ENCODE data around the gene PGS1.

PGS1 gene

GRCh38 chr17:78437508-78438169, 59.2 kb downstream of the PGS1 start:
- no peak for TF ChIP-seq CTCF (IDR thresholded peaks at IDR 0.05; ENCODE audit: low read depth, low read length, missing control alignments)
- DNase-seq (ENCODE audit: extremely low read depth, low read depth): no peak
- no peak overlapping the region for H3K4me3 ChIP-seq (replicated peaks; ENCODE audit: low read depth, low read length)

- no peak for DNase-seq (ENCODE audit: extremely low read depth, low read depth)
- no peak for TF ChIP-seq CTCF (IDR thresholded peaks at IDR 0.05; ENCODE audit: low read depth, low read length, missing control alignments)
- H3K4me3 ChIP-seq (replicated peaks; ENCODE audit: low read depth, low read length): no peak overlapping the region
These were observed 59.8 kb downstream of the PGS1 start for GRCh38 chr17:78438271-78438691.

GRCh38 chr17:78438694-78439325, 60.4 kb downstream of the PGS1 start:
- DNase-seq (ENCODE audit: extremely low read depth, low read depth): no peak
- no peak for TF ChIP-seq CTCF (IDR thresholded peaks at IDR 0.05; ENCODE audit: low read depth, low read length, missing control alignments)
- no peak overlapping the region for H3K4me3 ChIP-seq (replicated peaks; ENCODE audit: low read depth, low read length)

- no peak overlapping the region for H3K4me3 ChIP-seq (replicated peaks; ENCODE audit: low read depth, low read length)
- no peak for DNase-seq (ENCODE audit: extremely low read depth, low read depth)
- TF ChIP-seq CTCF (IDR thresholded peaks at IDR 0.05; ENCODE audit: low read depth, low read length, missing control alignments): no peak
These were observed 63.0 kb downstream of the PGS1 start for GRCh38 chr17:78441271-78441971.

GRCh38 chr17:78442648-78443218, 64.3 kb downstream of the PGS1 start:
- no peak for DNase-seq (ENCODE audit: extremely low read depth, low read depth)
- no peak overlapping the region for H3K4me3 ChIP-seq (replicated peaks; ENCODE audit: low read depth, low read length)
- no peak for TF ChIP-seq CTCF (IDR thresholded peaks at IDR 0.05; ENCODE audit: low read depth, low read length, missing control alignments)

- no peak for TF ChIP-seq CTCF (IDR thresholded peaks at IDR 0.05; ENCODE audit: low read depth, low read length, missing control alignments)
- H3K4me3 ChIP-seq (replicated peaks; ENCODE audit: low read depth, low read length): no peak overlapping the region
These were observed 65.9 kb downstream of the PGS1 start for GRCh38 chr17:78444392-78444791.

More at GRCh38 chr17:78444392-78444791, 65.9 kb downstream of the PGS1 start:
- no peak for DNase-seq (ENCODE audit: extremely low read depth, low read depth)
